ENCODE measurements around the gene OPCML.

OPCML gene

GRCh38 chr11:132424433-132424832 is 1107.9 kb downstream of the OPCML start:
- DNase-seq (ENCODE audit: low spot score): no peak
- ChIA-PET CTCF (no interaction called here), POLR2A (ENCODE audit: low non-redundant PET) (no interaction called here)
- TF ChIP-seq CTCF (conservative IDR thresholded peaks at IDR 0.05; ENCODE audit: low read depth): no peak
- no peak overlapping the region for H3K27ac ChIP-seq

GRCh38 chr11:132423266-132423665 is 1109.0 kb downstream of the OPCML start:
- DNase-seq (ENCODE audit: low spot score): no peak
- H3K27ac ChIP-seq: no peak overlapping the region
- POLR2A ChIA-PET (ENCODE audit: low non-redundant PET): no interaction called here
- CTCF ChIA-PET: no interaction called here
- TF ChIP-seq CTCF (conservative IDR thresholded peaks at IDR 0.05; ENCODE audit: low read depth): no peak

- DNase-seq (ENCODE audit: low spot score): no peak
- CTCF ChIA-PET: no interaction called here
- H3K27ac ChIP-seq: no peak overlapping the region
- TF ChIP-seq CTCF (conservative IDR thresholded peaks at IDR 0.05; ENCODE audit: low read depth): no peak
- POLR2A ChIA-PET (ENCODE audit: low non-redundant PET): no interaction called here
Observed at GRCh38 chr11:132422722-132423121, 1109.6 kb downstream of the OPCML start.

- DNase-seq (ENCODE audit: low spot score): no peak
- CTCF ChIA-PET: no interaction called here
- TF ChIP-seq CTCF (conservative IDR thresholded peaks at IDR 0.05; ENCODE audit: low read depth): no peak
- POLR2A ChIA-PET (ENCODE audit: low non-redundant PET): no interaction called here
- H3K27ac ChIP-seq: no peak overlapping the region
Observed at GRCh38 chr11:132421555-132421954, 1110.7 kb downstream of the OPCML start.

- no peak for DNase-seq (ENCODE audit: low spot score)
- TF ChIP-seq CTCF (conservative IDR thresholded peaks at IDR 0.05; ENCODE audit: low read depth): no peak
- ChIA-PET POLR2A (ENCODE audit: low non-redundant PET) (no interaction called here), CTCF (interaction anchor here (0.7 kb wide), 1 partner anchor 499 kb away, joined by 3 read pairs; no protein-coding TSS in a partner anchor)
- H3K27ac ChIP-seq: no peak overlapping the region
Observed at GRCh38 chr11:132414451-132414850, 1117.8 kb downstream of the OPCML start.

- CTCF ChIA-PET: no interaction called here
- TF ChIP-seq CTCF (conservative IDR thresholded peaks at IDR 0.05; ENCODE audit: low read depth): no peak
- no peak for DNase-seq (ENCODE audit: low spot score)
Observed at GRCh38 chr11:132410383-132410782, 1121.9 kb downstream of the OPCML start.

More at GRCh38 chr11:132410383-132410782, 1121.9 kb downstream of the OPCML start:
- no peak overlapping the region for H3K27ac ChIP-seq
- POLR2A ChIA-PET (ENCODE audit: low non-redundant PET): no interaction called here
